K562 (cell line): ENCODE results near the gene SLC8A1.

ENCODE experiments used
- BDP1 ChIP-seq: IDR thresholded peaks from 3 replicates; pipeline ENCODE4 v1.6.1; 2011; ENCODE audit not compliant: insufficient read length, insufficient read depth
- HCFC1 ChIP-seq: IDR thresholded peaks from 2 replicates; pipeline ENCODE4 v1.6.1; 2012; ENCODE audit warnings: low read depth, low read length, improper control_type of control experiment
- JUND ChIP-seq, 2 experiments: IDR thresholded peaks; 2 replicates in 1 of 2; 3 replicates in 1 of 2; pipeline ENCODE4 v1.6.1; 2011; ENCODE audit warnings: borderline replicate concordance in 2 of 2, low read depth in 2 of 2, low read length in 2 of 2, improper control_type of control experiment in 1 of 2, missing biosample characterization in 1 of 2, missing genetic modification characterization in 1 of 2, missing genetic modification reagents in 1 of 2
- KAT8 ChIP-seq: fragments of 450-650 bp; IDR thresholded peaks from 2 replicates; pipeline ENCODE4 v1.6.1; 2016; ENCODE audit warnings: low read depth, mild to moderate bottlenecking
- PATZ1 ChIP-seq: fragments of 250-450 bp; sonication (Bioruptor Pico); IDR thresholded peaks from 2 replicates; pipeline ENCODE4 v1.5.0; 2020; ENCODE audit warnings: mild to moderate bottlenecking, borderline replicate concordance
- POLR2A ChIP-seq: fragments of 450-650 bp; conservative IDR thresholded peaks from 2 replicates; pipeline ENCODE4 v1.6.1; 2016
- SFPQ ChIP-seq: fragments of 200-400 bp; formaldehyde crosslinking; IDR thresholded peaks from 2 replicates; pipeline ENCODE4 v1.6.1; 2017; ENCODE audit warnings: mild to moderate bottlenecking, low read depth, low read length, moderate library complexity
- SMC3 ChIP-seq: conservative IDR thresholded peaks from 2 replicates; pipeline ENCODE4 v1.6.1; 2011; ENCODE audit warnings: low read depth, low read length, improper control_type of control experiment; ENCODE audit not compliant: insufficient read depth
- ZNF282 ChIP-seq: sonication (generic); formaldehyde crosslinking; IDR thresholded peaks from 2 replicates; pipeline ENCODE4 v1.8.1; 2023; ENCODE audit warnings: missing genetic modification reagents
- TF ChIP-seq, protein P1 (sequence below), 3 experiments: IDR thresholded peaks in 2 of 3; conservative IDR thresholded peaks in 1 of 3; 2 replicates each; pipeline ENCODE4 v1.5.1; 2011 to 2012; ENCODE audit warnings: low read length in 3 of 3, mild to moderate bottlenecking in 3 of 3, control low read depth in 2 of 3, improper control_type of control experiment in 1 of 3, inconsistent platforms in 1 of 3, low read depth in 1 of 3, mixed read lengths in 1 of 3, moderate library complexity in 1 of 3; ENCODE audit not compliant: insufficient read depth in 2 of 3
- TF ChIP-seq, protein P2 (sequence below): sonication (generic); formaldehyde crosslinking; IDR thresholded peaks from 2 replicates; pipeline ENCODE4 v1.8.0; 2023; ENCODE audit warnings: mild to moderate bottlenecking, missing genetic modification reagents
- TF ChIP-seq, protein P3 (sequence below): sonication (generic); formaldehyde crosslinking; IDR thresholded peaks from 2 replicates; pipeline ENCODE4 v1.9.0; 2022; ENCODE audit warnings: mild to moderate bottlenecking, missing genetic modification reagents

- TF ChIP-seq ZNF282 (CRISPR knock-in tag) (no peak), SFPQ (no peak), HCFC1 (no peak), PATZ1 (CRISPR knock-in tag) (no peak), BDP1 (no peak), KAT8 (no peak), POLR2A (no peak), JUND (IDR thresholded peaks at IDR 0.05; ENCODE audit: borderline replicate concordance, low read depth, low read length) (no peak), JUND (tag; IDR thresholded peaks at IDR 0.05; ENCODE audit: borderline replicate concordance, low read depth, low read length) (no peak), SMC3 (no peak)
- TF ChIP-seq, protein P1, sequence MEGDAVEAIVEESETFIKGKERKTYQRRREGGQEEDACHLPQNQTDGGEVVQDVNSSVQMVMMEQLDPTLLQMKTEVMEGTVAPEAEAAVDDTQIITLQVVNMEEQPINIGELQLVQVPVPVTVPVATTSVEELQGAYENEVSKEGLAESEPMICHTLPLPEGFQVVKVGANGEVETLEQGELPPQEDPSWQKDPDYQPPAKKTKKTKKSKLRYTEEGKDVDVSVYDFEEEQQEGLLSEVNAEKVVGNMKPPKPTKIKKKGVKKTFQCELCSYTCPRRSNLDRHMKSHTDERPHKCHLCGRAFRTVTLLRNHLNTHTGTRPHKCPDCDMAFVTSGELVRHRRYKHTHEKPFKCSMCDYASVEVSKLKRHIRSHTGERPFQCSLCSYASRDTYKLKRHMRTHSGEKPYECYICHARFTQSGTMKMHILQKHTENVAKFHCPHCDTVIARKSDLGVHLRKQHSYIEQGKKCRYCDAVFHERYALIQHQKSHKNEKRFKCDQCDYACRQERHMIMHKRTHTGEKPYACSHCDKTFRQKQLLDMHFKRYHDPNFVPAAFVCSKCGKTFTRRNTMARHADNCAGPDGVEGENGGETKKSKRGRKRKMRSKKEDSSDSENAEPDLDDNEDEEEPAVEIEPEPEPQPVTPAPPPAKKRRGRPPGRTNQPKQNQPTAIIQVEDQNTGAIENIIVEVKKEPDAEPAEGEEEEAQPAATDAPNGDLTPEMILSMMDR (IDR thresholded peaks at IDR 0.05 in 2 of 3, conservative IDR thresholded peaks at IDR 0.05 in 1 of 3; ENCODE audit: insufficient read depth in 2 of 3, low read depth in 1 of 3, low read length in 3 of 3), result no peak
- TF ChIP-seq, protein P2, sequence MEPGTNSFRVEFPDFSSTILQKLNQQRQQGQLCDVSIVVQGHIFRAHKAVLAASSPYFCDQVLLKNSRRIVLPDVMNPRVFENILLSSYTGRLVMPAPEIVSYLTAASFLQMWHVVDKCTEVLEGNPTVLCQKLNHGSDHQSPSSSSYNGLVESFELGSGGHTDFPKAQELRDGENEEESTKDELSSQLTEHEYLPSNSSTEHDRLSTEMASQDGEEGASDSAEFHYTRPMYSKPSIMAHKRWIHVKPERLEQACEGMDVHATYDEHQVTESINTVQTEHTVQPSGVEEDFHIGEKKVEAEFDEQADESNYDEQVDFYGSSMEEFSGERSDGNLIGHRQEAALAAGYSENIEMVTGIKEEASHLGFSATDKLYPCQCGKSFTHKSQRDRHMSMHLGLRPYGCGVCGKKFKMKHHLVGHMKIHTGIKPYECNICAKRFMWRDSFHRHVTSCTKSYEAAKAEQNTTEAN (CRISPR knock-in tag), result no peak
- TF ChIP-seq, protein P3, sequence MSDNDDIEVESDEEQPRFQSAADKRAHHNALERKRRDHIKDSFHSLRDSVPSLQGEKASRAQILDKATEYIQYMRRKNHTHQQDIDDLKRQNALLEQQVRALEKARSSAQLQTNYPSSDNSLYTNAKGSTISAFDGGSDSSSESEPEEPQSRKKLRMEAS, result no peak
Measured at GRCh38 chr2:40433736-40434135, 18.2 kb downstream of the SLC8A1 start.
